Measurements from ENCODE around the gene SLC25A34. TPM values are rescaled to one million over a fixed set of nuclear protein-coding genes. Genes with fewer than 3 reads are reported as not detected.

SLC25A34 gene
- total RNA-seq, 1 donor from 2014 or later, result 10.1 TPM

DNA sequence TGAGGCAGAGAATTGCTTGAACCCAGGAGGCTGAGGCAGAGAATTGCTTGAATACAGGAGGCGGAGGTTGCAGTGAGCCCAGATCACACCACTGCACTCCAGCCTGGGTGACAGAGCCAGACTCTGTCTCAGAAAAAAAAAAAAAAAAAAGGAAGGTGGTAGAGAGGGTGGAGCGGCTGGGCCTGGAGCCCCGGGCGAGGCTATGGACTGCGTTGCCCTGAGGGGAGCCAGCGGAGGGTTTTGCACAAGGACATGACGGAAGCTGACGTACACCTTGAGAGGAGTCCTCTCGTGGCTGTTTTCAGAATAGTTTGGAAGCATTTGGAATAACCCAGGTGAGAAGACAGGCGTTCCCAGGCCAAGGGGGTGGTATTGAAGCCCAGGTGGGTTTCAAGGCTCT, 15.7 kb downstream of the SLC25A34 start:
- no peak for DNase-seq (ENCODE audit: low spot score)

DNA sequence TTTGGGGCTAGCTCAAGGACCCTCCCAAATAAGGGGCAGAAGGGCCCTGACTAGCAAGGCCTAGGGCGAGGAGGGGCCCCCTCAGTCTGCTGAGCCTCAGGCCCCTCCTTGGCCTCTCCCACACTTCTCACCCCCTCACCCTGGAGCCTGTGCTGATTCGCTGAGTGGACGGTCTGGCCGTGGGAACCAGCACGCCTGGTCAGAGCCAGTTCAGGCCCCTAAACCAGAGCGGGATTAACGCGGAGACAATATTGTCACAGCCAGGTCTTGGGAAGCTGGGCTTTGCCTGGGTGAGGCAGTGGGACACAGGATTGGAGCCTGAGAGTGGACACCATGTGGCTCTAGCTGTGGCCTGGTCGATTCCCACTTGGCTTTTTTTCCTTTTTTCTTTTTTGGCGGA, 17.7 kb downstream of the SLC25A34 start:
- DNase-seq (ENCODE audit: low spot score), result no peak

DNA sequence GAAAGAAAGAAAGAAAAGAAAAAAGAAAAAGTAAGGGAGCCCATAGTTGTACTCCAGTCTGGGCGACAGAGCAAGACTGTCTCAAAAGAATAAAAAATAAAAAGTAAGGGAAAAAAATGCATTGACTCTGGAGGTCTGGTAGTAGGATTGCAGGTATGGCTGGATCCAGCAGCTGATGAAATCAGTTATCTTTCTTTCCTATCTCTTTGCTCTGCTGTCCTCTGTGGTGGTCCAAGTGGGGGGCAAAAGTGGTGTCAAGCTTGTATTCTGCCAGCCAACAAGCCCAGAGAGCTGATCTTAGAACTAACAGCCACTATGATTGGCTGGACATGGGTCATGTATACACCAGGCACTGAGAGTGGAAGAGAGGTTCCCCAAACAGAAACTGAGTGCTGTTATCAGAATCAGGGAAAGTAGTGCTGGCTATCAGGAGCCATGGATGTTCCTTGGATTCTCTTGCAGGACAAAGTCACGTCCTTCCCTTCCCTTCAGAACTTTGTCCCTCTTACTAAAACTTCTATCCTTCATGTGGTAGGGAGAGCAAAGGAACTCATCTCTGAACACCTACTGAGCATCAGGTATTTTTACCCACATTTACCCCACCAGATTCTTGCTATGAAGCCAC, 19.1 kb downstream of the SLC25A34 start:
- DNase-seq (ENCODE audit: low spot score), result no peak

DNA sequence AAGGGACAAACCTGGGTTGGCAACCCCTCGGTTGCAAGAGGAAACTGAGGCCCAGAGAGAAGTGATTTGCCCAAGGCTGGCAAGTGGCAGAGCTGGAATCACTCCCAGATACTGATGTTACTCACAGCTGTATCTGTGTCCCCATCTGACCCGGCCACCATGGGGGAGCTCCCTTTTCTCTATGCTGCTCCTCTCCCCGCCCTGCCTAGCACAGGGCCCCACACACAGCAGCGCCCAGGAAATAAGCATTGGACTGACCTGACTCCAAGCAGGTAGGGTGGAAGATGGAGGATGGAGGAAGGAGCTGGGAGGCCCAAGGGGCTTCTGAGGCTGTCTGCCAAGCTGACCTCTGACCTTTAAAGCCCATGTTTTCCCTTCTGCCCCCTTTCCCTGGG, 19.6 kb downstream of the SLC25A34 start:
- DNase-seq (ENCODE audit: low spot score), result no peak

DNA sequence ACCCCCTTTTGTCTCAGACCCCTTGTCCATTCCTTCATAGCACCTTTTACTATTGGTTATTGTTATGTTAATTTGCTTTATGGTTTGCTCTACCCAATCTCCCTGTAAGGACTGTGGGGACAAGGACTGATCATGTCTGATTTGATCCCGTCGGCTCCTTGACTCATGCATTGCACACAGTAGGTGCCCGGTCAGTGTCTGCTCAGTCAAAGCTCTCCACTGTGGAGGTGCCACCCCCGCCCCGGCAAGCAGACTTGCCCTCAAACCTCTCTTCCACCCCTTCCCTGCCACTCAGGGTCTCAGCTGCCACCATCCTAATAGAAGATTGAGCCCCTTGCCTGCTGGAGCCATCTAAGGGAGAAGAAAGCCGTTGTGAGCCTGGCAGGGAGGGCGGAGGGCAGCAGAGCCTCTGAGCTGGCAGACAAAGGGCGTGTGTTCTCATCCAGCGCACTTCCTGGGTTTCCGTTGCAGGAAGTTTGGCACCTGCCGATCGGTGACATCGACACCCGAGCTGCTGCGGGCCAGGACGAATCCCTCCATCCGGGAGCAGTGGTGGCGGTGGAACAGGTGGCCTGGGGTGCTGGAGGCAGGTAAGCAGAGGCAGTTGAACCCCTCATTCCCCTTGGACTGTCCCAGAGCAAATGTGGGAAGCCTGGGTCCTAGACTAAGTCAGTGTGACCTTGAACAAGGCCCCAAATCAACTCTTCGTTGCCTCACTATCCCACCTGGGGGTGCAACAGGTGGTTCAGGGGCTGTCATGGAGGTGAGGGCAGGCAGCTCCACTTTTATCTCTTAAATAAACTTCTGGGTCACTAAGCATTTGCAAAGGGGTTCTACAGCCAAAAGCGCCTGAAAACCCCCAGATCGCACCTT, 20.3 kb downstream of the SLC25A34 start:
- peak; percentile 73 for DNase-seq (ENCODE audit: low spot score)

DNA sequence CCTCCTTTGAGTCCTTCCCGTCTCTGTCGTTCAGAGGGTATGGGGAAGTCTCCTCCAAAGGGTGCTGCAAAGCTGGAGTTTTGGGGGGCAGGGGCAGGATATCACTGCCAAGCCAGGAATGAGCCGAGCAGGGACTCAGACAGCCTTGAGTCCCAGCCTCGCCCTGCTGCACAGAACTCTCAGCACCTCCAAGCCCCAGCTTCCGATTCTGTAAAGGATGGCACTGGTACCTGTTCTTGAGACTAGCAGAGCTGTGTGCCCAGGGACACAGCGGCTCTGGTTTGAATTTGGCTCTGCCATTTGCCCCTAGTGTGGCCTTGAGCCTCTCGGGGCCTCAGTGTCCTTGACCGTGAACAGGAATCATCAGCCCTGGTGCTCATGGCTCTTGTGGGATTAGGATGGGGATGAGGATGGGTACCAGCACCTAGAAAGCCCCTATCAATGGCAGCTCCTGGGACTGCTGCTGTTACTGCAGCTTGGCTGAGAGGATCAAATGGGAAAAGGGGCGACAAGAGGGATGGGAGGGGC, 21.0 kb downstream of the SLC25A34 start:
- DNase-seq (ENCODE audit: low spot score), result no peak

DNA sequence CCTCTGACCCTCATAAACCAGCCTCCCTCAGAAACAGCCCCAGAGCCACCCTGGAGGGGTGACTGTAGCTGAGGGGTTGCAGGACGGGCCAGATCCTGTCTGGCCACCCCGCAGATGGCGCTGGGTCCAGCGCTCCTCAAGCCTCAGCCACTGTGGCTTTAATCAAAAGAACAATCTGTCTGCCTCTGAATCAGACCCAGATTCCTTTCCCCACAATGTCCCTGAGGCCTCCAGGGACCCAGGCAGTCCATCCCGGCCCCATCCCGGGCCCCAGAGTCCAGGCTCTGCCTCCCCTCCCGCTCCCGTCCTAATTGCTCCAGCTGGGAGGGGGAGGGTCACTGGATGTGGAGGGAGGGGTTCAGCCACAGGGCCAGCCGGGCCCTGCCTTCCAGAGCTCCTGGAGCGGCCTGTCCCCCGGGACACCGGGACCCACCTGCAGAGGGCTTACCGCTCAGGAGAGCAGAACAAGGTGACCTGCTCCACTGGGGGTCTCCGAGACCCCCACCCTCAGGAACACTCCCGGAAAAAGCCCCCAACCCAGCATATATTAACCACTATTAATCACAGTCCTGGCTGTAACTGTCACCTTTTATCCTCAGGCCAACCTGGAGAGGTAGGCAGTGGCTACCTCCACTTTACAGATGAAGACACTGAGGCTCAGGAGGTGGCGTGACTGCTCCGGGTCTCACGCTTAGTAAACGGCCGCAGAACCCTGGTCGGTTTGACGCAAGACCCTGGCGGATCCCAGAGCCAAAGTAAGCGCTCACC, 21.7 kb downstream of the SLC25A34 start:
- DNase-seq (ENCODE audit: low spot score), result no peak

DNA sequence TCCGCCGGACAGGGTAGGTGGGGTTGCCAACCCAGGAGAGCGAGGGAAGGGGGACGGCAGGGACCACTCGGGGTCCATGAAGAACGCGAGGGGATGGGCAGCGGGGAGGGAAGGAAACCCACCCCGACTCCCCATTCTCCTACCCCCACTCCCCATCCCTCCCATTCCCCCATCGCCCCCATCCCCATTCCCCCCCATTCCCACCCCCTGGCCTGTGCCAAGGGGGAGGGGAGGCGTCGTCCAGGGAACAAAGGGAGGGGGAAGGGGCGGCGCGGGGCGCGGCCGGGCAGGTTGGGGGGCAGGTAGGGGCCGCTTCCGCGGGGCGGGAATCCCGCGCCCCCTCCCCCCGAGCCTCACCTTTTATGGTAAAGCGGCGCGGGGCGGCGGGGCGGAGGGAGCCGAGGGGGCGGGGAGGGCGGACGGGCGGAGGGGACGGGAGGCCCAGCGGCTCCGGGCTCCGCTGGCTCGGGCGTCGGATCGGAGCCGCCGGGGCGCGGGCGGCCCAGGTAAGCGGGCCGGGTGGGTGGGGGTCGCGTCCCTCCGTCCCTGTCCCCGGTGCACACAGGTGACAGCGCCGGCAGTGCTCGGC, 22.4 kb downstream of the SLC25A34 start, which contains the start of gene FBLIM1:
FBLIM1 (plus strand) TSS at position 453 of the 589 bp plus-strand sequence. CDS start 6,189 bp downstream, outside the sequence.
- DNase-seq (ENCODE audit: low spot score), result no peak

DNA sequence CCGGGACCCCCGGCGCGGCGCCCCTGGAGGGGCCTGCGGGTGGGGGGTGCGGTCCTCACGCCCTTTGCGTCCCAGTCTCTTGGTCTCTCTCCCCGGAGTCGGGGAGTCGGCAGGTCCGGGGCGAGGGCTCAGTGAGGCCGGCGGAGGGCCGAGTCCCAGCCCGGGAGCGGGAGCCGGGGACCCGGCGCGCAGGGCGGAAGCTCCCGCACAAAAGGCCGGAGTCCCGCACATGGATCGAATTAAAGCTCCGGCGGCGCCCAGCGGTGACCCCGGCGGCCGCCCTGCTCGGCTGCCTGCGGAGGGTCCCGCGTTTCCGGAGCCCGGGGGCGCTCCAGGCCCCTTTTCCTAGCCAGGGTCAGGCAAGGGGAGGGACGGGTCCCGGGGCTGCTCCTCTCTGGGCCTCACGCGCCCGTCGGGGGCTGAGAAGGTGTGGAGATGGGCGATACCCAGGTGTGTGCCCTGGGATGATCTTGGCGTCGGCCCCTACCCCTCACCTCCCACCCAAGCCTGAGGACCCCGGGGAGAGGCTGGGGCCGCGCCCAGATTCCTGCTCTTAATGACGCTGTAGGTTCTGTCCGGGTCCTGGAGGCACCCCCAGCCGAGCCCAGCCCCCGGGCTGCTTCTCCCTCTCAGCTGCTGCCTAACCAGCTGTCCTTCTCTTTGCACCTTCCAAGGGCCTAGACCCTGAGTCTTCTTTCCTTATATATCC, 23.0 kb downstream of the SLC25A34 start:
- no peak for DNase-seq (ENCODE audit: low spot score)

DNA sequence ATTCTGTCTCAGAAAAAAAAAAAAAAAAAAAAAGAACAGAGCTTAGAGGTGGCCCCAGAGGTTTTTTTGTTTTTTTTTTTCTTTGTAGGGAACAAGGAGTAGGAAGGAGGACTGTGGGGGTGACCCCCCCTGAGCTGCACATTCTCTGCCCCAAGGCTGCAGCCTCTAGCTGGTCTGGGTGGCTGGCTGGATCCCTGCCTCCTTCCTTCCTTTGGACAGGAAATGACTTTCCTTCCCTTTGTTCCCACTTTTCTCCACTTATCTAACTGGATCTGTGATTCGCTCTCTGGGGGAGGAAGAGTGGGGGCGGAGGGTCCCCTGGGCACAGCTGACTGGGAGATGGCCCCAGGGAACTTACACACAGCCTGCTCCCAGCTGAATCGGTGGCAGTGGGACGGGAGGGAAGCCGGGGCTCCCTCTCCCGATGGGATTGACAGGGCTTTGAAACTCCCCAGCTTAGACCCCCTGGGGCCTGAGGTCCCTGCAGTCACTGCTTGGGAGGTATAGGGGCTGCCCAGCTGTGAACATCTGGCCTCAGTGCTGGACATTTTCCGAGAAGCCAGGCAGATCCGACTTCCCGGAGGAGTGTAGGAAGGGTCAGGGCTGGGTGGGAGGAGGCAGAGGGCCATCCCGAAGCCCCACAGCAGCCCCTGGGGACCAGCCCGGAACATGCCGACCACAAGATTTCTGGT, 24.6 kb downstream of the SLC25A34 start:
- DNase-seq (ENCODE audit: low spot score), result no peak

DNA sequence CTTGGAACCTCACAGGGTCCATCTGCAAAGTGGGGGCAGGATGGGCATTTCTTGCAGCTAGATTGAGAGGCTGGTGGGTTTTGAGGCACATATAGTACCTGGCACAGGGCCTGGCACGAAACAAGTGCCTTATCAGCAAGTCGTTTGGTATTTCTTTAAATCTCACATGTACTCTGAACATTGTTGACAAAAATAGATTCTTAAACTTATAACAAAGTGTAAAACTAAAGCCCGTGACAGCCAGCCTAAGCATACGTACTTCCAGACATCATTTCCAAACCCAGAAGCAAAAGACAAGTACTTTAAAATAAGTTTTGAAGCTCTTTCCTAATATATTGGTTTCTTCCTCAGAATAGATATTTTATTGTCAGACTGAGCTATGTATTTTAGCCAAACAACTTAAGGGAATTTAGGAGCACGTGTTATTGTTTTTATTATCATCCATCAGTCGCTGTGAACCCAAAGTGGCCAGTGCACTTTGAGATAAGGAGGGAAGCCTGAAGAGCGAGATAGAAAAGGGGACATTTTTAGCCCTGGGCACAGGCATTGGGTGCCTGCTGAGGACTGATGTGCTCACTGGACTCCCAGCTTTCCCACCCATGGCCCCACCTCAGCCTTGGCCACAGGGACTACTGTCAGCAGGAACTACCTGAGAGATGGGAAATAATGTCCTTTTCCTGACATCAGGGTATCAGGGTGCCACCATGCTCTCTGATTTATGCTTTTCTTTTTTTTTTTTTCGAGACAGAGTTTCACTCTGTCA, 25.5 kb downstream of the SLC25A34 start:
- DNase-seq (ENCODE audit: low spot score), result no peak

DNA sequence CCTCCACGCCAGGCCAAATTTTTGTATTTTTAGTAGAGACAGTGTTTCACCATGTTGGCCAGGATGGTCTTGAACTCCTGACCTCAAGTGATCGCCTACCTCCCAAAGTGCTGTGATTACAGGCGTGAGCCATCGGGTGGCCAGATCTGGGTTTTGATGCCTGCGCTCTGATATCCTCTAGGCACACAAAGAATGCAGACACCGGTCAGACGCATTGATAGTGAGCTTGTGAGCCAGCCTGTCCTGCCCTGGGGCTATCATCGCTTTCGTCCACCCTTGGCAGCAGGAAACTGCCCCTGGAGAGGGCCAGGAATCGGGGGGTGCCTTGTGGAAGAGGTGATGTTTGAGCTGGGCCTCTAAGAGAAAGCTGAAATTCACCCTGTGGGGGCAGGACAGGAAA, 26.5 kb downstream of the SLC25A34 start:
- no peak for DNase-seq (ENCODE audit: low spot score)

DNA sequence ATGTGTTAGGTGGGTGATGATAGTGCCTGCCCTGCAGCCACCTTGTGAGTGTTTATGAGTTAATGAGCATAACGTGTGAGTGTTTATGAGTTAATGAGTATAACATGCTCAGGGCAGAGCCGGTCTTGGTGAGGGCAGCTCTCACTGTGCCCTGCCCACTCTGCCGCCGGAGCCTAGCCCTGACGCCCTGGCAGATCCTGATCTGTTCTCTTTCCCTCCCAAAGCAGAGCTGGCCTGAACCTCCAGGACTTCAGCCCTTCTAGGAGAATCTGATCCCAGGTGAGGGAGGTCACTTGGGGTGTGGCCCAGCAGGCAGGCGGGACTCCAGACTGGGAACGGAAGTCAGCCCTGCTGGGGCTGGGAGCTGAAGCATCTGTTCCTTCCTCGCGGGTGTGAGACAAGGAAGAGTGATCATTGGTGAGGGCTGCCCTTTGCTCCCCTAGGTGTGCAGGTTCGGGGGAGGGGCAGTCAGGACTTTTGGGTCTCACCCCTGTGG, 28.3 kb downstream of the SLC25A34 start:
- peak; percentile 77 for DNase-seq (ENCODE audit: low spot score)

DNA sequence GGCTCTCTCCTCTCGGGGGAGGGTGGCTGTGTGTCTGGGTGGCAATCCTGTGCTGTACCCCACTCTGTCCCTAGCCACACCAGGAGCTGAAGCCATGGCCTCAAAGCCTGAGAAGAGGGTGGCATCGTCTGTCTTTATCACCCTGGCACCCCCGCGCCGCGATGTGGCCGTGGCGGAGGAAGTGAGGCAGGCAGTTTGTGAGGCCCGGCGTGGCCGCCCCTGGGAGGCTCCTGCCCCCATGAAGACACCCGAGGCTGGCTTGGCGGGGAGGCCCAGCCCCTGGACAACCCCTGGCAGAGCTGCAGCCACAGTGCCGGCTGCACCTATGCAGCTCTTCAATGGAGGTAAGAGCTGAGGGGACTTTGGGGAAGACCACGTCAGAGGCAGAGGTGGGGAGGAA, 28.8 kb downstream of the SLC25A34 start:
- no peak for DNase-seq (ENCODE audit: low spot score)

DNA sequence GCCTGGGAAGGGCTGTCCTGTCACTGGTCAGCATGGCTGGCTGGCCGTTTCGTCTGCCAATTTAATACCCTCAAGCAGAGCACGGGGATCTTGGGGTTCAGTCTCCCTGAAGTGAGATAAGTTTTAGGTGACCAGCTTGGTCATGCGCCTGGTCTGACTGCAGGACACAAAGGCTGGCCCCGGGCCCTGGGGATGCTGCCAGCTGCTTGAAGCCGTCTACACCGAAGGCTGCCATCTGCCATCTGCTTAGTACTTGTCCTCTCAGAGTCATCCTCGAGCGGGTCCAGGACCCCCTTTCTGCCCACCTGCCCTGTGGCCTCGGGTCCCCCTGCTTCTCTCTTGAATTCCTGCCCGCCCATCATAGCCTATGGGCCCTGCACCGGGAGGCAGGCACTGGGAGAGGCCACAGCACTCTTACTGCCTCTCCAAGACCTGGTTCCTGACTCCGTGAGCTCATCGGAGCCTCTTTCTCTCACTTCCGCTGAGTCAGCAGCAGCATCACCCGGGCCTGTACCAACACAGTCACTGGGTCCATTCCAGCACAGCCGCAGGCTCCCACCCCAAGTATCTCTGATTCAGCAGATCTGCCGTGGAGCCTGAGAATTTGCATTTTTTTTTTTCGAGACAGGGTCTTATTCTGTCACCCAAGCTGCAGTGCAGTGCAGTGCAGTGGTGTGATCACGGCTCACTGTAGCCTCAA, 29.6 kb downstream of the SLC25A34 start:
- DNase-seq (ENCODE audit: low spot score), result no peak

DNA sequence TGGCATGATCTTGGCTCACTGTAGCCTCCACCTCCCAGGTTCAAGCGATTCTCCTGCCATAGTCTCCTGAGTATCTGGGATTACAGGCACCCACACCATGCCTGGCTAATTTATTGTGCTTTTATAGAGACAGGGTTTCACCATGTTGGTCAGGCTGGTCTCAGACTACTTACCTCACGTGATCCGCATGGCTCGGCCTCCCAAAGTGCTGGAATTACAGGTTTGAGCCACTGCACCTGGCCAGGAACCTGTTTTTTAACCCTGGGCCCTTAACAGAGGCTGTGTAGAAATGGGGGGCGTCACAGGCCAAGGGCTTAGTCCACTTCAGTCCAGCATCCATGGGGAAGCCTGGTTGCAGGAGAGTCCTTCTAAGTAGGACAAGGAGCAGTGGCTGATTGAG, 31.9 kb downstream of the SLC25A34 start:
- DNase-seq (ENCODE audit: low spot score), result no peak

DNA sequence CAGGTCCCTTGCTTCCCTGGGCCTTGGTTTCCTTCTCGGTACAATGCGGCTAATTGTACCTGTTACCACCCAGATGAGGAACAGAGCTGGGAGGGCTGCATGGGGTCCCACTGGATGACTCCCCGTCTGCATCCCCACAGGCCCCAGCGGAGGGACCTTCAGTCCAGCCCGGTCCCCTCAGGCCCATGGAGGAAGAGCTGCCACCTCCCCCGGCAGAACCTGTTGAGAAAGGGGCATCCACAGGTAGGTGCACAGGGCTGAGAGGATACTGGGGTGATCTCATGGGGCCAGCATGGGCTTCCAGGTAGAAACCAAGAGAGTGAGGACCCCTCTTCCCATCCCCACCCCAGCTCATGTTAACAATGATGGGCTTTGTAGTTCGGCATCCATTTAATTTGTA, 32.3 kb downstream of the SLC25A34 start:
- DNase-seq (ENCODE audit: low spot score), result no peak

DNA sequence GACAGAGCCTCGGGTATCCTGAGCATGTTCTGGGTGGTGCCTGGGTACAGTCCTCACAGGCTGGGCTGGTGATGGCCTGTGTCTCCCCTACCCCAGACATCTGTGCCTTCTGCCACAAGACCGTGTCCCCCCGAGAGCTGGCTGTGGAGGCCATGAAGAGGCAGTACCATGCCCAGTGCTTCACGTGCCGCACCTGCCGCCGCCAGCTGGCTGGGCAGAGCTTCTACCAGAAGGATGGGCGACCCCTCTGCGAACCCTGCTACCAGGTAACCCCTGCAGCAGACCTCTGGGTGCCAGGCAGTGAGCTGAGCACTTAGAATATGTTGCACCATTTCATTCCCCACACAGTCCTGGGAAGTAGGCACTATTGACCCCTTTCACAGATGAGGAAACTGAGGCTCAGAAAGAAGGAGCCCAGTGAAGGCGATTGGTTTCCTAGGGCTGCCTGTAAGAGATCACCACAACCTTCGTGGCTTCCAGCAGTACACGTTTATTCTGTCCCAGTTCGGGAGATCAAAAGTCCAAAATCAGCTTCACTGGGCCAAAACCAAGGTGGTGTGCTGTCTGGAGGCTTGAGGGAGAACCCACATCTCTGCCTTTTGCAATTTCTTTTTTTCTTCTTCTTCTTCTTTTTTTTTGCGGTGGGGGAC, 34.4 kb downstream of the SLC25A34 start:
- no peak for DNase-seq (ENCODE audit: low spot score)
